Activated naive CD8-positive, alpha-beta T cell (primary cell): ENCODE results near the gene SKAP1.

Experiments
- H3K27ac Mint-ChIP-seq: one replicate; pipeline ENCODE4 v1.8.0; 2021; ENCODE audit warnings: mixed read lengths
- H3K27me3 Mint-ChIP-seq: one replicate; pipeline ENCODE4 v1.8.0; 2021; ENCODE audit warnings: mixed read lengths
- H3K36me3 Mint-ChIP-seq: one replicate; pipeline ENCODE4 v1.8.0; 2021; ENCODE audit warnings: mixed read lengths
- H3K4me1 Mint-ChIP-seq: one replicate; pipeline ENCODE4 v1.8.0; 2021; ENCODE audit warnings: low read depth, mixed read lengths
- H3K4me3 Mint-ChIP-seq: one replicate; pipeline ENCODE4 v1.8.0; 2021; ENCODE audit warnings: mild to moderate bottlenecking, mixed read lengths
- H3K9me3 Mint-ChIP-seq: one replicate; pipeline ENCODE4 v1.8.0; 2021; ENCODE audit warnings: low read depth, mixed read lengths

Gene SKAP1

GRCh38 chr17:48184721-48185120 lies 245.3 kb downstream of the SKAP1 start:
- Mint-ChIP-seq H3K36me3 (peaks cover 6% of the 10 kb centered on the region), H3K9me3 (no peaks in the 10 kb centered on the region), H3K27me3 (no peaks in the 10 kb centered on the region), H3K4me3 (no peak overlapping the region), H3K27ac (no peak overlapping the region), H3K4me1 (no peaks in the 10 kb centered on the region)

- no peaks in the 10 kb centered on the region for H3K9me3 Mint-ChIP-seq
- peaks cover 6% of the 10 kb centered on the region for H3K36me3 Mint-ChIP-seq
- H3K27me3 Mint-ChIP-seq: no peaks in the 10 kb centered on the region
- H3K4me1 Mint-ChIP-seq: no peaks in the 10 kb centered on the region
- no peak overlapping the region for H3K4me3 Mint-ChIP-seq
- H3K27ac Mint-ChIP-seq: no peak overlapping the region
Measured at GRCh38 chr17:48181653-48182052, 248.4 kb downstream of the SKAP1 start.

- no peaks in the 10 kb centered on the region for H3K4me1 Mint-ChIP-seq
- peaks cover 6% of the 10 kb centered on the region for H3K36me3 Mint-ChIP-seq
- no peaks in the 10 kb centered on the region for H3K9me3 Mint-ChIP-seq
- H3K27ac Mint-ChIP-seq: no peak overlapping the region
- no peaks in the 10 kb centered on the region for H3K27me3 Mint-ChIP-seq
- H3K4me3 Mint-ChIP-seq: no peak overlapping the region
Measured at GRCh38 chr17:48180842-48181629, 249.0 kb downstream of the SKAP1 start.

- peaks cover 7% of the 10 kb centered on the region for H3K36me3 Mint-ChIP-seq
Measured at GRCh38 chr17:48179071-48179945, 250.7 kb downstream of the SKAP1 start.

GRCh38 chr17:48178317-48178716 lies 251.7 kb downstream of the SKAP1 start:
- H3K4me1 Mint-ChIP-seq: peaks cover 19% of the 10 kb centered on the region
- no peaks in the 10 kb centered on the region for H3K9me3 Mint-ChIP-seq
- no peak overlapping the region for H3K4me3 Mint-ChIP-seq
- H3K27me3 Mint-ChIP-seq: no peaks in the 10 kb centered on the region
- no peak overlapping the region for H3K27ac Mint-ChIP-seq
- peaks cover 9% of the 10 kb centered on the region for H3K36me3 Mint-ChIP-seq

More at GRCh38 chr17:48179071-48179945, 250.7 kb downstream of the SKAP1 start:
- no peak overlapping the region for H3K4me3 Mint-ChIP-seq
- no peaks in the 10 kb centered on the region for H3K27me3 Mint-ChIP-seq
- peaks cover 9% of the 10 kb centered on the region for H3K4me1 Mint-ChIP-seq
- H3K9me3 Mint-ChIP-seq: no peaks in the 10 kb centered on the region
- H3K27ac Mint-ChIP-seq: peak overlapping the region; percentile 37

GRCh38 chr17:48177816-48178215 lies 252.2 kb downstream of the SKAP1 start:
- Mint-ChIP-seq H3K36me3 (peaks cover 7% of the 10 kb centered on the region), H3K27ac (no peak overlapping the region), H3K9me3 (no peaks in the 10 kb centered on the region), H3K27me3 (no peaks in the 10 kb centered on the region), H3K4me3 (no peak overlapping the region), H3K4me1 (peaks cover 23% of the 10 kb centered on the region)

- Mint-ChIP-seq H3K9me3 (no peaks in the 10 kb centered on the region), H3K27me3 (no peaks in the 10 kb centered on the region), H3K4me3 (no peak overlapping the region), H3K27ac (no peak overlapping the region), H3K36me3 (peaks cover 6% of the 10 kb centered on the region), H3K4me1 (peaks cover 23% of the 10 kb centered on the region)
Measured at GRCh38 chr17:48176471-48176855, 253.6 kb downstream of the SKAP1 start.

- Mint-ChIP-seq H3K27ac (peak overlapping the region; percentile 36), H3K9me3 (no peaks in the 10 kb centered on the region), H3K36me3 (peaks cover 6% of the 10 kb centered on the region), H3K27me3 (no peaks in the 10 kb centered on the region), H3K4me1 (peaks cover 23% of the 10 kb centered on the region), H3K4me3 (no peak overlapping the region)
Measured at GRCh38 chr17:48175692-48176470, 254.1 kb downstream of the SKAP1 start.

- Mint-ChIP-seq H3K4me1 (peaks cover 23% of the 10 kb centered on the region), H3K36me3 (peaks cover 6% of the 10 kb centered on the region), H3K27me3 (no peaks in the 10 kb centered on the region), H3K9me3 (no peaks in the 10 kb centered on the region), H3K27ac (no peak overlapping the region), H3K4me3 (no peak overlapping the region)
Measured at GRCh38 chr17:48174833-48175523, 255.0 kb downstream of the SKAP1 start.

GRCh38 chr17:48173191-48173984 lies 256.6 kb downstream of the SKAP1 start:
- Mint-ChIP-seq H3K36me3 (peaks cover 5% of the 10 kb centered on the region), H3K27me3 (no peaks in the 10 kb centered on the region), H3K9me3 (no peaks in the 10 kb centered on the region), H3K4me3 (no peak overlapping the region), H3K27ac (peak overlapping the region; percentile 18), H3K4me1 (peaks cover 23% of the 10 kb centered on the region)

GRCh38 chr17:48169926-48170325 lies 260.1 kb downstream of the SKAP1 start:
- H3K36me3 Mint-ChIP-seq: peaks cover 7% of the 10 kb centered on the region
- no peak overlapping the region for H3K4me3 Mint-ChIP-seq
- peaks cover 23% of the 10 kb centered on the region for H3K4me1 Mint-ChIP-seq
- H3K27me3 Mint-ChIP-seq: no peaks in the 10 kb centered on the region
- H3K9me3 Mint-ChIP-seq: no peaks in the 10 kb centered on the region
- no peak overlapping the region for H3K27ac Mint-ChIP-seq

GRCh38 chr17:48163809-48164208 lies 266.2 kb downstream of the SKAP1 start:
- peaks cover 5% of the 10 kb centered on the region for H3K4me1 Mint-ChIP-seq
- H3K27me3 Mint-ChIP-seq: no peaks in the 10 kb centered on the region
- H3K36me3 Mint-ChIP-seq: peaks cover 6% of the 10 kb centered on the region
- peak overlapping the region; percentile 22 for H3K27ac Mint-ChIP-seq
- H3K4me3 Mint-ChIP-seq: no peak overlapping the region
- no peaks in the 10 kb centered on the region for H3K9me3 Mint-ChIP-seq

GRCh38 chr17:48162946-48163506 lies 267.0 kb downstream of the SKAP1 start:
- peaks cover 5% of the 10 kb centered on the region for H3K4me1 Mint-ChIP-seq
- H3K27me3 Mint-ChIP-seq: no peaks in the 10 kb centered on the region
- no peaks in the 10 kb centered on the region for H3K9me3 Mint-ChIP-seq
- no peak overlapping the region for H3K27ac Mint-ChIP-seq
- peaks cover 6% of the 10 kb centered on the region for H3K36me3 Mint-ChIP-seq
- no peak overlapping the region for H3K4me3 Mint-ChIP-seq
